ENCODE results near the gene ZNF521.

The ZNF521 gene

DNA sequence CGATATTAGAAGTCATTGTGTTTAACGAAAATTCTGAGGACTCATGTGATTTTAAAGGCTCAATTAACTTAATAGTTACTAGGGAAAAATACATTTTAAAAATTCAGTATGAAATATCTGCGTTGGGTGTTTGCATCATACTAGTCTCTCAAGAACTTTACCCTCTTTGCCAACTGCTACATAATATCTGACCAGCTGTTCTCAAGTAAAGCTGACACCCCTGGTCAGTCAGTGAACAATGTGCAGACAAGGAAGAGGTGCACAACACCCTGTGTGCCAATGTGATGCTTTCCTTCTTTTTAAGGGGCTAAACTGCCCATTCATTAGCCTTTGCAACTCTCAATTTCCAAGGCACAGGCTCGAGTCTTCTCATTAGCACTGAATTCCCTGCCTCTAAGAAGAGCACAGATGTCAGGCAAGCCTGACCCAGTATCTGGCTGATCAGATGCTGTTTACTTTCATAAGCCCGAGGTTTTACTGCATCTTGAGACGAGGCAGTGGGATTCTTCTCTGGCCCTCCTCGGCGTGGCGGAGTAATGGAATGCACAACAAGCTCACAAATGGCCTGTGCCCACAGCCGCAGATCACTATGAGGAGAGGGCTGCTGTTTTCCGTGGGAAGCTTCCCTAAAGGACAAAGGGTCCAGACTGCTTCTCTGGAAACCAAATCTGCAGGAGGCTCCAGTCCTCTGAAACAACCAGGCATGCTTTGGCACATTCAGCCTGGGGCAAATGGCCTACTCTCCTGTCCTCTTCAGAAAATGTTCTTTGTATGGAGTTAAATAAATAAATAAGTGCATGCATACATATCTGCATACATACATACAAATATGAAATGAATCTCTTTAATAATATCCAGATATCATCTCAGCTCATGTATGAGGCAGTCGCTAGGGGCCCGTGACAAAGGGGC lies 240.3 kb downstream of the ZNF521 start:
- H4K20me1 ChIP-seq (ENCODE audit: low read depth, low read length) = no peaks in the 10 kb centered on the region

DNA sequence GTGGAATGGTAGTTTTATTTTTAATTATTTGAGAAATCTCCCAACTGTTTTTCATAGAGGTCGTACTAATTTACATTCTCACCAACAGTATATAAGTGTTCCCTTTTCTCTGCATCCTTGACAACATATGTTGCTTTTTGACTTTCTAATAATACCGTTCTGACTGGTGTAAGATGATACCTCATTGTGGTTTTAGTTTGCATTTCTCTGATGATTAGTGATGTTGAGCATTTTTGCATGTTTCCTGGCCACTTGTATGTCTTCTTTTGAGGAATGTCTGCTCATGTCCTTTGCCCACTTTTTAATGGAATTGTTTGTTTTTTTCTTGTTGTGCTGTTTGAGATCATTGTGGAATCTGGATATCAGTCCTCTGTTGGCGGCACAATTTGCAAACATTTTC lies 242.5 kb downstream of the ZNF521 start:
- TF ChIP-seq, protein P1, sequence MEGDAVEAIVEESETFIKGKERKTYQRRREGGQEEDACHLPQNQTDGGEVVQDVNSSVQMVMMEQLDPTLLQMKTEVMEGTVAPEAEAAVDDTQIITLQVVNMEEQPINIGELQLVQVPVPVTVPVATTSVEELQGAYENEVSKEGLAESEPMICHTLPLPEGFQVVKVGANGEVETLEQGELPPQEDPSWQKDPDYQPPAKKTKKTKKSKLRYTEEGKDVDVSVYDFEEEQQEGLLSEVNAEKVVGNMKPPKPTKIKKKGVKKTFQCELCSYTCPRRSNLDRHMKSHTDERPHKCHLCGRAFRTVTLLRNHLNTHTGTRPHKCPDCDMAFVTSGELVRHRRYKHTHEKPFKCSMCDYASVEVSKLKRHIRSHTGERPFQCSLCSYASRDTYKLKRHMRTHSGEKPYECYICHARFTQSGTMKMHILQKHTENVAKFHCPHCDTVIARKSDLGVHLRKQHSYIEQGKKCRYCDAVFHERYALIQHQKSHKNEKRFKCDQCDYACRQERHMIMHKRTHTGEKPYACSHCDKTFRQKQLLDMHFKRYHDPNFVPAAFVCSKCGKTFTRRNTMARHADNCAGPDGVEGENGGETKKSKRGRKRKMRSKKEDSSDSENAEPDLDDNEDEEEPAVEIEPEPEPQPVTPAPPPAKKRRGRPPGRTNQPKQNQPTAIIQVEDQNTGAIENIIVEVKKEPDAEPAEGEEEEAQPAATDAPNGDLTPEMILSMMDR (IDR thresholded peaks at IDR 0.05; ENCODE audit: insufficient read depth, low read length, poor library complexity, severe bottlenecking) = no peak
- TF ChIP-seq EZH2phosphoT487 (conservative IDR thresholded peaks at IDR 0.05; ENCODE audit: low read length) = no peak

More for the DNA sequence above, 240.3 kb downstream of the ZNF521 start:
- Histone ChIP-seq H3K36me3 (ENCODE audit: low read length) (no peaks in the 10 kb centered on the region), H3K4me3 (ENCODE audit: insufficient read depth, low read length, poor library complexity, severe bottlenecking) (no peak overlapping the region), H3K9me3 (ENCODE audit: insufficient read depth, low read length) (no peaks in the 10 kb centered on the region), H3F3A (ENCODE audit: insufficient read depth) (no peaks in the 10 kb centered on the region), H3K27ac (ENCODE audit: low read depth, low read length) (no peak overlapping the region), H3K4me2 (ENCODE audit: low read depth, low read length, poor library complexity, severe bottlenecking) (no peak overlapping the region), H3K79me2 (ENCODE audit: insufficient read depth, low read length) (no peaks in the 10 kb centered on the region), H3K9me2 (replicated peaks; ENCODE audit: insufficient read depth, low read length) (no peaks in the 10 kb centered on the region), H3K27me3 (ENCODE audit: low read length) (no peaks in the 10 kb centered on the region), H2AFZ (ENCODE audit: low read depth, low read length, severe bottlenecking) (no peak overlapping the region), H3K9ac (ENCODE audit: low read length) (no peak overlapping the region)
- no peak for TF ChIP-seq EZH2phosphoT487 (conservative IDR thresholded peaks at IDR 0.05; ENCODE audit: low read length)
- TF ChIP-seq, protein P1 (IDR thresholded peaks at IDR 0.05; ENCODE audit: insufficient read depth, low read length, poor library complexity, severe bottlenecking) = no peak

DNA sequence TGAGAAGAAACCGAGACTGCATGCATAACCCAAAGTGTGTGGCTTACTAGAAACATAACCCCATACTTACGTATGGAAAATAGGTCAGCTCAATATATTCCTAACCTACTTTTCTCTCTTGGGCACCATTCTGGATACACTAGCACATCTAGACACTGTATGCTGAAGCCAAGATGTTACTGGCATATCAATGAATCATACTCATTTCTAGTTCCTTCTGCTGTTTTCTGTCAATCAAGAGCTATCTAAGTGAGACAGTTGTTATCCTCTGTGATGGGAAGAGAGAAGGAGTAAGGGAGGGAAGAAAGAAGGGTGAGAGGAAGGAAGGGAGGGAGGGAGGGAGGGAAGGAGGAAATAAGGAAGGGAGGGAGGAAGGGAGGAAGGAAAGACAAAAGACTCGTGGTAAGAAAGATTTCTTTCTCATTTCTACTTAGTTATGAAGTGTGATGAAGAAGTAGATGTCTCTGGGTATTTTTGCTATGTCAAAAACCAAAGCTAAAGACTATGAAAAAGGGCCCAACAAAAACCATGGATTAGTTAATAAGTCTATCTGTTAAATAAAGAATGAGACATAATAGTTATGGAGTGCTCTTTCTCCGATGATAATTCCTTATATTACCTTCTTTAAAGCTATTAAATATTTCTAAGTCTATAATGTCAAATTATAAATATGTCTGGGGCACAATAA lies 248.4 kb downstream of the ZNF521 start:
- Histone ChIP-seq H3K9me3 (ENCODE audit: insufficient read depth, low read length) (no peaks in the 10 kb centered on the region), H4K20me1 (ENCODE audit: low read depth, low read length) (no peaks in the 10 kb centered on the region), H3K36me3 (ENCODE audit: low read length) (no peaks in the 10 kb centered on the region), H3K4me3 (ENCODE audit: insufficient read depth, low read length, poor library complexity, severe bottlenecking) (no peak overlapping the region), H3K9ac (ENCODE audit: low read length) (no peak overlapping the region), H3K4me2 (ENCODE audit: low read depth, low read length, poor library complexity, severe bottlenecking) (no peak overlapping the region), H2AFZ (ENCODE audit: low read depth, low read length, severe bottlenecking) (no peak overlapping the region), H3K9me2 (replicated peaks; ENCODE audit: insufficient read depth, low read length) (no peaks in the 10 kb centered on the region), H3K27me3 (ENCODE audit: low read length) (no peaks in the 10 kb centered on the region), H3F3A (ENCODE audit: insufficient read depth) (no peaks in the 10 kb centered on the region), H3K27ac (ENCODE audit: low read depth, low read length) (no peak overlapping the region), H3K79me2 (ENCODE audit: insufficient read depth, low read length) (no peaks in the 10 kb centered on the region)
- no peak for TF ChIP-seq EZH2phosphoT487 (conservative IDR thresholded peaks at IDR 0.05; ENCODE audit: low read length)
- TF ChIP-seq, protein P1 (IDR thresholded peaks at IDR 0.05; ENCODE audit: insufficient read depth, low read length, poor library complexity, severe bottlenecking) = no peak

More for the DNA sequence above, 242.5 kb downstream of the ZNF521 start:
- Histone ChIP-seq H3K9me2 (replicated peaks; ENCODE audit: insufficient read depth, low read length) (no peaks in the 10 kb centered on the region), H3K27ac (ENCODE audit: low read depth, low read length) (no peak overlapping the region), H3K9ac (ENCODE audit: low read length) (no peak overlapping the region), H3K9me3 (ENCODE audit: insufficient read depth, low read length) (no peaks in the 10 kb centered on the region), H2AFZ (ENCODE audit: low read depth, low read length, severe bottlenecking) (no peak overlapping the region), H3K4me2 (ENCODE audit: low read depth, low read length, poor library complexity, severe bottlenecking) (no peak overlapping the region), H3F3A (ENCODE audit: insufficient read depth) (no peaks in the 10 kb centered on the region), H3K36me3 (ENCODE audit: low read length) (no peaks in the 10 kb centered on the region), H3K27me3 (ENCODE audit: low read length) (no peaks in the 10 kb centered on the region), H3K4me3 (ENCODE audit: insufficient read depth, low read length, poor library complexity, severe bottlenecking) (no peak overlapping the region), H4K20me1 (ENCODE audit: low read depth, low read length) (no peaks in the 10 kb centered on the region), H3K79me2 (ENCODE audit: insufficient read depth, low read length) (no peaks in the 10 kb centered on the region)

Measured in SU-DHL-6 (cell line).